Measurements from ENCODE around the gene ELOVL2. TPM values are rescaled to one million over a fixed set of nuclear protein-coding genes. Genes with fewer than 3 reads are reported as not detected.
"Not testable (repeated sequence)": the region's sequence is repeated elsewhere in the genome, so short reads cannot be mapped to it uniquely, and the experiment has no call there.

ELOVL2 gene
- total and polyA plus RNA-seq, 3 experiments from 2014 or later = not detected

GRCh38 chr6:11006061-11006460 is 38.0 kb downstream of the ELOVL2 start:
- no peak overlapping the region for H3K27ac Mint-ChIP-seq
- POLR2A ChIA-PET = no interaction called here
- H3K9me3 Mint-ChIP-seq = peaks cover 0 to 2% (median 0%) of the 10 kb centered on the region in 5 donors
- Histone ChIP-seq H3K4me1 (ENCODE audit: insufficient read depth, low read length) (no peaks in the 10 kb centered on the region), H3K9me3 (ENCODE audit: low read length) (no peaks in the 10 kb centered on the region), H3K4me3 (ENCODE audit: low read length) (no peak overlapping the region), H3K27me3 (ENCODE audit: insufficient read depth, low read length, poor library complexity, severe bottlenecking) (no peaks in the 10 kb centered on the region), H3K27ac (ENCODE audit: low read depth, low read length) (no peak overlapping the region), H3K36me3 (ENCODE audit: insufficient read depth, low read length) (no peaks in the 10 kb centered on the region)
- no peak overlapping the region for H3K4me3 Mint-ChIP-seq
- no peak for DNase-seq
- H3K4me1 Mint-ChIP-seq = no peaks in the 10 kb centered on the region
- no peaks in the 10 kb centered on the region for H3K36me3 Mint-ChIP-seq
- CTCF ChIA-PET = interaction anchor here (0.9 kb wide), 1 partner anchor 18 kb away, joined by 3 read pairs; no protein-coding TSS in a partner anchor
- H3K27me3 Mint-ChIP-seq = peaks cover 11 to 26% of the 10 kb centered on the region in 2 donors

GRCh38 chr6:11003297-11003696 is 40.8 kb downstream of the ELOVL2 start:
- CTCF ChIA-PET; H3K4me3 ChIP-seq (ENCODE audit: low read length); H3K9me3 ChIP-seq (ENCODE audit: low read length); H3K4me1 ChIP-seq (ENCODE audit: insufficient read depth, low read length); H3K36me3 ChIP-seq (ENCODE audit: insufficient read depth, low read length); H3K4me1 Mint-ChIP-seq; H3K27me3 ChIP-seq (ENCODE audit: insufficient read depth, low read length, poor library complexity, severe bottlenecking); H3K27ac Mint-ChIP-seq; H3K27ac ChIP-seq (ENCODE audit: low read depth, low read length); POLR2A ChIA-PET; H3K4me3 Mint-ChIP-seq; H3K9me3 Mint-ChIP-seq; H3K36me3 Mint-ChIP-seq; DNase-seq: not testable (repeated sequence)
- peaks cover 6 to 25% of the 10 kb centered on the region in 2 donors for H3K27me3 Mint-ChIP-seq

- ChIA-PET POLR2A (no interaction called here), CTCF (no interaction called here)
- Mint-ChIP-seq H3K27me3 (peaks cover 4 to 25% of the 10 kb centered on the region in 2 donors), H3K36me3 (no peaks in the 10 kb centered on the region), H3K9me3 (peaks cover 0 to 2% (median 0%) of the 10 kb centered on the region in 5 donors), H3K27ac (no peak overlapping the region), H3K4me3 (no peak overlapping the region), H3K4me1 (no peaks in the 10 kb centered on the region)
- no peaks in the 10 kb centered on the region for H3K27me3 ChIP-seq (ENCODE audit: insufficient read depth, low read length, poor library complexity, severe bottlenecking)
- H3K4me3 ChIP-seq (ENCODE audit: low read length) = no peak overlapping the region
- H3K9me3 ChIP-seq (ENCODE audit: low read length) = no peaks in the 10 kb centered on the region
- no peaks in the 10 kb centered on the region for H3K4me1 ChIP-seq (ENCODE audit: insufficient read depth, low read length)
- no peak for DNase-seq
- H3K27ac ChIP-seq (ENCODE audit: low read depth, low read length) = no peak overlapping the region
- H3K36me3 ChIP-seq (ENCODE audit: insufficient read depth, low read length) = no peaks in the 10 kb centered on the region
Observed at GRCh38 chr6:11002176-11002575, 41.9 kb downstream of the ELOVL2 start.

- Histone ChIP-seq H3K27me3 (ENCODE audit: insufficient read depth, low read length, poor library complexity, severe bottlenecking) (no peaks in the 10 kb centered on the region), H3K4me1 (ENCODE audit: insufficient read depth, low read length) (no peaks in the 10 kb centered on the region), H3K4me3 (ENCODE audit: low read length) (no peak overlapping the region), H3K27ac (ENCODE audit: low read depth, low read length) (no peak overlapping the region), H3K9me3 (ENCODE audit: low read length) (no peaks in the 10 kb centered on the region), H3K36me3 (ENCODE audit: insufficient read depth, low read length) (no peaks in the 10 kb centered on the region)
- H3K4me1 Mint-ChIP-seq = no peaks in the 10 kb centered on the region
- H3K9me3 Mint-ChIP-seq = peaks cover 0 to 2% (median 0%) of the 10 kb centered on the region in 5 donors
- no peak overlapping the region for H3K4me3 Mint-ChIP-seq
- peaks cover 4 to 25% of the 10 kb centered on the region in 2 donors for H3K27me3 Mint-ChIP-seq
- no peaks in the 10 kb centered on the region for H3K36me3 Mint-ChIP-seq
- CTCF ChIA-PET = no interaction called here
- DNase-seq = no peak
- POLR2A ChIA-PET = no interaction called here
- no peak overlapping the region for H3K27ac Mint-ChIP-seq
Observed at GRCh38 chr6:10999994-11000393, 44.1 kb downstream of the ELOVL2 start.

- no peak overlapping the region for H3K4me3 Mint-ChIP-seq
- H3K36me3 ChIP-seq (ENCODE audit: insufficient read depth, low read length) = no peaks in the 10 kb centered on the region
- H3K4me3 ChIP-seq (ENCODE audit: low read length) = no peak overlapping the region
- no peaks in the 10 kb centered on the region for H3K4me1 ChIP-seq (ENCODE audit: insufficient read depth, low read length)
- H3K9me3 Mint-ChIP-seq = no peaks in the 10 kb centered on the region
- no peak overlapping the region for H3K27ac ChIP-seq (ENCODE audit: low read depth, low read length)
- H3K27me3 Mint-ChIP-seq = peaks cover 4 to 19% of the 10 kb centered on the region in 2 donors
- no peaks in the 10 kb centered on the region for H3K36me3 Mint-ChIP-seq
- POLR2A ChIA-PET = no interaction called here
- DNase-seq = no peak
- CTCF ChIA-PET = no interaction called here
- no peaks in the 10 kb centered on the region for H3K27me3 ChIP-seq (ENCODE audit: insufficient read depth, low read length, poor library complexity, severe bottlenecking)
- H3K27ac Mint-ChIP-seq = peak overlapping the region in 1 of 8 donors; percentile 8
- H3K9me3 ChIP-seq (ENCODE audit: low read length) = no peaks in the 10 kb centered on the region
- H3K4me1 Mint-ChIP-seq = no peaks in the 10 kb centered on the region
Observed at GRCh38 chr6:10995114-10995707, 48.9 kb downstream of the ELOVL2 start.

GRCh38 chr6:10993896-10994295 is 50.2 kb downstream of the ELOVL2 start:
- Histone ChIP-seq H3K4me1 (ENCODE audit: insufficient read depth, low read length) (no peaks in the 10 kb centered on the region), H3K27me3 (ENCODE audit: insufficient read depth, low read length, poor library complexity, severe bottlenecking) (no peaks in the 10 kb centered on the region), H3K9me3 (ENCODE audit: low read length) (no peaks in the 10 kb centered on the region), H3K36me3 (ENCODE audit: insufficient read depth, low read length) (no peaks in the 10 kb centered on the region), H3K4me3 (ENCODE audit: low read length) (no peak overlapping the region), H3K27ac (ENCODE audit: low read depth, low read length) (no peak overlapping the region)
- CTCF ChIA-PET = interaction anchor here (0.6 kb wide), 1 partner anchor 10 kb away, joined by 3 read pairs; no protein-coding TSS in a partner anchor
- DNase-seq = no peak
- Mint-ChIP-seq H3K4me3 (no peak overlapping the region), H3K27ac (peak overlapping the region in 1 of 8 donors; percentile 57), H3K9me3 (no peaks in the 10 kb centered on the region), H3K4me1 (no peaks in the 10 kb centered on the region), H3K27me3 (peaks cover 7 to 15% of the 10 kb centered on the region in 2 donors), H3K36me3 (no peaks in the 10 kb centered on the region)
- POLR2A ChIA-PET = no interaction called here

GRCh38 chr6:10991115-10991514 is 53.0 kb downstream of the ELOVL2 start:
- Mint-ChIP-seq H3K27ac (no peak overlapping the region), H3K4me3 (no peak overlapping the region), H3K27me3 (peaks cover 10 to 20% of the 10 kb centered on the region in 2 donors), H3K4me1 (no peaks in the 10 kb centered on the region), H3K36me3 (no peaks in the 10 kb centered on the region), H3K9me3 (peaks cover 0 to 3% (median 0%) of the 10 kb centered on the region in 5 donors)
- Histone ChIP-seq H3K9me3 (ENCODE audit: low read length) (no peaks in the 10 kb centered on the region), H3K27me3 (ENCODE audit: insufficient read depth, low read length, poor library complexity, severe bottlenecking) (no peaks in the 10 kb centered on the region), H3K36me3 (ENCODE audit: insufficient read depth, low read length) (no peaks in the 10 kb centered on the region), H3K4me3 (ENCODE audit: low read length) (no peak overlapping the region), H3K27ac (ENCODE audit: low read depth, low read length) (no peak overlapping the region), H3K4me1 (ENCODE audit: insufficient read depth, low read length) (no peaks in the 10 kb centered on the region)
- no peak for DNase-seq
- ChIA-PET POLR2A (no interaction called here), CTCF (no interaction called here)

- Mint-ChIP-seq H3K36me3 (no peaks in the 10 kb centered on the region), H3K27ac (peak overlapping the region in 1 of 8 donors; percentile 21), H3K4me1 (no peaks in the 10 kb centered on the region), H3K4me3 (no peak overlapping the region), H3K9me3 (peaks cover 0 to 6% (median 0%) of the 10 kb centered on the region in 5 donors), H3K27me3 (peaks cover 10 to 20% of the 10 kb centered on the region in 2 donors)
- DNase-seq = no peak
- no peaks in the 10 kb centered on the region for H3K27me3 ChIP-seq (ENCODE audit: insufficient read depth, low read length, poor library complexity, severe bottlenecking)
- no peak overlapping the region for H3K4me3 ChIP-seq (ENCODE audit: low read length)
- ChIA-PET POLR2A (no interaction called here), CTCF (no interaction called here)
- H3K27ac ChIP-seq (ENCODE audit: low read depth, low read length) = no peak overlapping the region
- H3K4me1 ChIP-seq (ENCODE audit: insufficient read depth, low read length) = no peaks in the 10 kb centered on the region
- H3K36me3 ChIP-seq (ENCODE audit: insufficient read depth, low read length) = no peaks in the 10 kb centered on the region
- no peaks in the 10 kb centered on the region for H3K9me3 ChIP-seq (ENCODE audit: low read length)
Observed at GRCh38 chr6:10989587-10989986, 54.5 kb downstream of the ELOVL2 start.

All from CD8-positive, alpha-beta memory T cell (primary cell).